Natural killer cell (primary cell): ENCODE data around the gene CXCL12. TPM values are rescaled to one million over a fixed set of nuclear protein-coding genes. Genes with fewer than 3 reads are reported as not detected.

Source experiments
- ATAC-seq, 3 donors: fragments of 150-1000 bp in 2 of 3; fragments of 200-7000 bp in 1 of 3; cut with Tn5 transposase; 1 replicate in 1 of 3; 2 replicates in 2 of 3; pipeline ENCODE4 v1.10.0; 2021; ENCODE audit warnings: mild to moderate bottlenecking in 2 of 3, moderate library complexity in 2 of 3
- DNase-seq, 2 donors: peaks; one replicate each; pipeline versions ENCODE4 v3.0.0 to v3.0.0-alpha.2; 2013 to 2021; ENCODE audit warnings: mixed read lengths in 1 of 2
- H3K27ac ChIP-seq: one replicate; pipeline ENCODE4 v1.5.1; 2013; ENCODE audit warnings: mild to moderate bottlenecking, low read length
- H3K27me3 ChIP-seq: one replicate; pipeline ENCODE4 v1.6.1; 2013; ENCODE audit warnings: low read length; ENCODE audit not compliant: control insufficient read depth, insufficient read depth
- H3K36me3 ChIP-seq: one replicate; pipeline ENCODE4 v1.6.1; 2013; ENCODE audit warnings: low read length; ENCODE audit not compliant: control insufficient read depth, insufficient read depth
- H3K4me1 ChIP-seq: one replicate; pipeline ENCODE4 v1.6.1; 2013; ENCODE audit warnings: low read length; ENCODE audit not compliant: control insufficient read depth, insufficient read depth
- H3K4me3 ChIP-seq: one replicate; pipeline ENCODE4 v1.5.1; 2013; ENCODE audit warnings: low read length
- H3K9me3 ChIP-seq: one replicate; pipeline ENCODE4 v1.6.1; 2013; ENCODE audit warnings: low read length; ENCODE audit not compliant: control insufficient read depth, insufficient read depth
- H3K27ac Mint-ChIP-seq, 2 donors: one replicate each; pipeline ENCODE4 v1.8.0; 2022; ENCODE audit warnings: mild to moderate bottlenecking in 2 of 2, mixed read lengths in 2 of 2, moderate library complexity in 1 of 2
- H3K27me3 Mint-ChIP-seq, 2 donors: one replicate each; pipeline ENCODE4 v1.8.0; 2022; ENCODE audit warnings: low read depth in 2 of 2, mixed read lengths in 2 of 2
- H3K36me3 Mint-ChIP-seq: one replicate; pipeline ENCODE4 v1.8.0; 2022; ENCODE audit warnings: mixed read lengths
- H3K4me1 Mint-ChIP-seq, 2 donors: one replicate each; pipeline ENCODE4 v1.8.0; 2022; ENCODE audit warnings: mixed read lengths in 2 of 2
- H3K4me3 Mint-ChIP-seq: one replicate; pipeline ENCODE4 v1.8.0; 2022; ENCODE audit warnings: mild to moderate bottlenecking, moderate library complexity, mixed read lengths
- H3K9me3 Mint-ChIP-seq, 2 donors: one replicate each; pipeline ENCODE4 v1.8.0; 2022; ENCODE audit warnings: mixed read lengths in 2 of 2
- WGBS: methylation state at CpG from one replicate; pipeline ENCODE4 v1.1.7; 2013; ENCODE audit warnings: missing lambda C conversion rate; ENCODE audit not compliant: insufficient coverage; 5-methylcytosine and 5-hydroxymethylcytosine counted together
- intact Hi-C: fragments of 100-400 bp; cut with micrococcal nuclease; formaldehyde crosslinking; loops from one replicate; pipeline ENCODE4 v1.14.2; 2022
- total RNA-seq, 4 donors: library from RNA; stranded (reverse); fragments of 120-200 nt in 1 of 4; gene quantifications; one replicate each; pipeline versions ENCODE4 v1.2.3 to v1.2.4, GENCODE V29; 2013 to 2022
- TF ChIP-seq, protein P1 (sequence below): fragments of 200-600 bp; IDR thresholded peaks from one replicate; pipeline ENCODE4 v1.8.0; 2022; ENCODE audit warnings: antibody characterized with exemption

CXCL12 gene
- total RNA-seq, 3 donors from 2014 or later (not counting 1 experiment from before 2014, with no cell fraction given), result not detected

DNA sequence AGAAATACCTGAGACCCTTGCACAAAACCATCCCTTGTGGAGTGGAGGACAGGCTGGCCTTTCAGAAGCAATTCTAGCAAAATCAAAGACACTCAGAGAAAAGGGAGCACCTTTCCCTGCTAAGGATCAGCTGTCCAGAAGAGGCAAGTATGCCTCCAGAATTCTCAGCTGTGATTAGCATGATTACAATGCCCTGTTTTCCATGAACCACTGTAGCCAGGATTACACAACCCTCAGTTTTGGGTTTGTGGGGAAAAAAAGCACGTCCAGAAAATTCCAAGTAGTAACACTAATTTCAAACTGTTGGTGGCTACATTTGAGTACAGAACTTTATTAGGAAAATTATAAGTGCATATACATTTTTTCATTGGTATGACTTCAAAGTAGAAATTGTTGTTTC, 15.0 kb downstream of the CXCL12 start:
- peaks cover 0 to 14% of the 10 kb centered on the region in 2 donors for H3K27me3 Mint-ChIP-seq
- no peaks in the 10 kb centered on the region for H3K4me1 ChIP-seq

DNA sequence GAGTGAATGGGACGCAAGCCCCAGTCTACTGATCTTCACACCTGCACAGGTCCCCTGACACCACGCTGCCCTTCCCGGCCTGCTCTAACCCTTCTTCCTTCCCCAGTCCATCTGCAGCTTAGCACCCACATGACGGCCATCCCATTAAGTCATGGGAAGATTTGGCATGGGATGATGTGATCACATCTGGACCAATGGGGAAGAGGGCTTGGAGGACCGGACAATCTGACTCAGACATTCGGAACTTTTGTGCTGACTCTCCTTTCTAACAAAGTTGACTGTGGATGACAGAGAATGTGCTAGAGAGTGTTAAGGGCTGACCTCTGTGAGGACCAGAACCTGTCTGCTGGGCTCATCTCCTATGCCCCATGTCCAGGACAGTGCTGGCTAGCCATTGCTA, 15.6 kb downstream of the CXCL12 start:
- H3K9me3 ChIP-seq, result no peaks in the 10 kb centered on the region
- TF ChIP-seq, protein P1, sequence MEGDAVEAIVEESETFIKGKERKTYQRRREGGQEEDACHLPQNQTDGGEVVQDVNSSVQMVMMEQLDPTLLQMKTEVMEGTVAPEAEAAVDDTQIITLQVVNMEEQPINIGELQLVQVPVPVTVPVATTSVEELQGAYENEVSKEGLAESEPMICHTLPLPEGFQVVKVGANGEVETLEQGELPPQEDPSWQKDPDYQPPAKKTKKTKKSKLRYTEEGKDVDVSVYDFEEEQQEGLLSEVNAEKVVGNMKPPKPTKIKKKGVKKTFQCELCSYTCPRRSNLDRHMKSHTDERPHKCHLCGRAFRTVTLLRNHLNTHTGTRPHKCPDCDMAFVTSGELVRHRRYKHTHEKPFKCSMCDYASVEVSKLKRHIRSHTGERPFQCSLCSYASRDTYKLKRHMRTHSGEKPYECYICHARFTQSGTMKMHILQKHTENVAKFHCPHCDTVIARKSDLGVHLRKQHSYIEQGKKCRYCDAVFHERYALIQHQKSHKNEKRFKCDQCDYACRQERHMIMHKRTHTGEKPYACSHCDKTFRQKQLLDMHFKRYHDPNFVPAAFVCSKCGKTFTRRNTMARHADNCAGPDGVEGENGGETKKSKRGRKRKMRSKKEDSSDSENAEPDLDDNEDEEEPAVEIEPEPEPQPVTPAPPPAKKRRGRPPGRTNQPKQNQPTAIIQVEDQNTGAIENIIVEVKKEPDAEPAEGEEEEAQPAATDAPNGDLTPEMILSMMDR, result no peak
- no peaks in the 10 kb centered on the region for H3K9me3 Mint-ChIP-seq
- H3K27me3 Mint-ChIP-seq, result peaks cover 0 to 14% of the 10 kb centered on the region in 2 donors
- intact Hi-C loops, result no loop called here
- no peaks in the 10 kb centered on the region for H3K36me3 ChIP-seq
- H3K27ac ChIP-seq, result no peak overlapping the region
- no peaks in the 10 kb centered on the region for H3K4me1 Mint-ChIP-seq
- ATAC-seq, result no peak
- no peaks in the 10 kb centered on the region for H3K4me1 ChIP-seq
- H3K27ac Mint-ChIP-seq, result no peak overlapping the region
- no peak overlapping the region for H3K4me3 Mint-ChIP-seq
- 84% methylated on average over 6 of the region's 6 CpGs for WGBS
- H3K4me3 ChIP-seq, result no peak overlapping the region
- no peaks in the 10 kb centered on the region for H3K36me3 Mint-ChIP-seq
- DNase-seq, result no peak
- H3K27me3 ChIP-seq, result no peaks in the 10 kb centered on the region

More for the DNA sequence above, 15.0 kb downstream of the CXCL12 start:
- H3K4me3 Mint-ChIP-seq, result no peak overlapping the region
- DNase-seq (no peak), ATAC-seq (no peak)
- no peak overlapping the region for H3K27ac Mint-ChIP-seq
- no CpG with 5 or more reads among the region's 1 CpG for WGBS
- H3K9me3 Mint-ChIP-seq, result no peaks in the 10 kb centered on the region
- intact Hi-C loops, result no loop called here
- H3K9me3 ChIP-seq, result no peaks in the 10 kb centered on the region
- no peaks in the 10 kb centered on the region for H3K36me3 Mint-ChIP-seq
- TF ChIP-seq, protein P1, result no peak
- no peaks in the 10 kb centered on the region for H3K36me3 ChIP-seq
- no peak overlapping the region for H3K27ac ChIP-seq
- no peaks in the 10 kb centered on the region for H3K4me1 Mint-ChIP-seq
- H3K4me3 ChIP-seq, result no peak overlapping the region
- H3K27me3 ChIP-seq, result no peaks in the 10 kb centered on the region

DNA sequence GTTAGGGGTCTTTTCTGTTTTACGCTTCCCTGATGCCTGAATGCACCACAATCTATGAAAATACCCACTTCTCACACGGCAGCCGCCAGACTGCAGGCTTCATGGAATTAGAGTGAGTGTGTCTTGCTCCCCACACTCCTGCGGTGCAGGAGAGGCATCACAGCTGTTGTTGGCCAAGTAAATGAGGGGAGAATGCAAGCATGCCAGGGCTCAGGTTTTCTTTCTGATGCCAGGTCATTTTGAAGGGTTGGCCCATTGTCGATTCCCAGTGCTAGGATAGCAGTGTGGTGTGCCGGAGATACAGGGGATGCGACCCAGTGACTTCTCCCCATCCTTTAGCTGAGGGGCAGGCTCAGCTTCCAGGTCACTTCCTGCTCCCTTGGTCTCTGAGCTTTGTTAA, 16.3 kb downstream of the CXCL12 start:
- Mint-ChIP-seq H3K36me3 (no peaks in the 10 kb centered on the region), H3K27me3 (peaks cover 0 to 14% of the 10 kb centered on the region in 2 donors), H3K4me1 (no peaks in the 10 kb centered on the region), H3K27ac (no peak overlapping the region), H3K4me3 (no peak overlapping the region), H3K9me3 (no peaks in the 10 kb centered on the region)
- H3K27me3 ChIP-seq, result no peaks in the 10 kb centered on the region
- TF ChIP-seq, protein P1, result no peak
- ATAC-seq (no peak), DNase-seq (no peak)
- H3K9me3 ChIP-seq, result no peaks in the 10 kb centered on the region
- WGBS, result 80% methylated on average over 7 of the region's 7 CpGs
- H3K4me3 ChIP-seq, result no peak overlapping the region
- H3K4me1 ChIP-seq, result no peaks in the 10 kb centered on the region
- no peaks in the 10 kb centered on the region for H3K36me3 ChIP-seq
- H3K27ac ChIP-seq, result no peak overlapping the region
- intact Hi-C loops, result no loop called here

DNA sequence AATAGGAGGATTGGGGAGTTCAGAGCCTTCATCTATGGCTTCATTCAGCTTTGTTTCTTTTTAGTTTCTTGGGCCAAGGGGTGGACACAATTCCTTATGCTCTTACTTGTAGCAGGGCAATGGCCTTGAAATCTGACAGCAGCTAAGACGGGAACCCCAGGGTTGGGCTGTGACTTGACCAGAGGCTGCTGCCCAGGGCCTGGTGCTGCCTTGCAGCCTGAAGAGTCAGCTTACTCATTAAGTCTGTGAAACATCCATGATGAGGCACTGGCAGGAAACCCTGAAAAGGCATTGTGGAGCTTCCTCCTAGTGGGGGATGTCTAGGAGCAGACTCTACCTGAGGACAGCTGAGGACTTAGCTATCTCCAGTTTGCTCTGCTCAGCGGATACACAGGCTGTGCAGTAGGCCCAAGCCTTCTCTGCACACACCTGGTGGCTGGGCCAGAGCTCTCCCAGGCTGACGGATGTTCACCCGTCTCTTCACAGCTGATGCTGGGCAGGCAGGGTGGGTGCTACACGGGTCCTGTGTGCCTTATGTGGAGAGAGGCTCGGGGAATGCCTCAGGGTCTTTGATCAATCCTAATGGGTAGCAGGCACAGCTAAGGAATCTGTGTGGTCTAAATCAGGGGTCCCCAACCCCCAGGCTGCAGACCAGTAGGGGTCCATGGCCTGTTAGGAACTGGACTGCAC, 17.8 kb downstream of the CXCL12 start:
- H3K4me1 Mint-ChIP-seq, result no peaks in the 10 kb centered on the region
- H3K36me3 Mint-ChIP-seq, result no peaks in the 10 kb centered on the region
- H3K27me3 Mint-ChIP-seq, result peaks cover 0 to 14% of the 10 kb centered on the region in 2 donors
- H3K36me3 ChIP-seq, result no peaks in the 10 kb centered on the region
- no peaks in the 10 kb centered on the region for H3K4me1 ChIP-seq
- intact Hi-C loops, result no loop called here
- no peaks in the 10 kb centered on the region for H3K27me3 ChIP-seq
- no peak overlapping the region for H3K27ac Mint-ChIP-seq
- 88% methylated on average over 6 of the region's 6 CpGs for WGBS
- H3K9me3 ChIP-seq, result no peaks in the 10 kb centered on the region
- no peak overlapping the region for H3K27ac ChIP-seq
- H3K4me3 Mint-ChIP-seq, result no peak overlapping the region
- no peak for ATAC-seq
- H3K4me3 ChIP-seq, result no peak overlapping the region
- H3K9me3 Mint-ChIP-seq, result no peaks in the 10 kb centered on the region
- TF ChIP-seq, protein P1, result no peak
- DNase-seq, result no peak
